Panc1 (cell line): ENCODE results near the gene AUNIP. TPM values are rescaled to one million over a fixed set of nuclear protein-coding genes. Genes with fewer than 3 reads are reported as not detected.

ENCODE experiments used
- ATAC-seq: fragments of 200-7000 bp; cut with Tn5 transposase; 2 replicates; pipeline ENCODE4 v1.9.1; 2020; ENCODE audit warnings: mild to moderate bottlenecking, moderate library complexity
- BruUV-seq: library from RNA; stranded (reverse); fragments of 400-500 nt; replicated peaks from 2 replicates; lab custom pipeline; 2021; lab: Mats Ljungman, UMichigan
- CTCF ChIA-PET: fragments of 300-600 bp; sonication (Branson Sonifier 250); formaldehyde crosslinking; loops from one replicate; lab custom pipeline; 2022; ENCODE audit warnings: antibody characterized with exemption; lab: Charles Lee
- POLR2A ChIA-PET: fragments of 300-600 bp; sonication (Branson Sonifier 250); formaldehyde crosslinking; loops from one replicate; lab custom pipeline; 2022; ENCODE audit warnings: antibody characterized with exemption; lab: Charles Lee
- DNase-seq: peaks from one replicate; pipeline ENCODE4 v3.0.0-alpha.2; 2010; ENCODE audit warnings: low read depth, low spot score
- H3K27ac ChIP-seq: 2 replicates; pipeline ENCODE4 v1.5.1; 2011; ENCODE audit warnings: mild to moderate bottlenecking, low read length, inconsistent platforms
- H3K27me3 ChIP-seq: fragments of 200-500 bp; sonication (Bioruptor generic); 2 replicates; pipeline ENCODE4 v1.6.0; 2014; ENCODE audit warnings: low read length, inconsistent platforms; ENCODE audit not compliant: control insufficient read depth, insufficient read depth
- H3K36me3 ChIP-seq: fragments of 200-500 bp; sonication (Bioruptor generic); 2 replicates; pipeline ENCODE4 v1.5.1; 2014; ENCODE audit warnings: inconsistent platforms, mild to moderate bottlenecking, low read length, moderate library complexity; ENCODE audit not compliant: control insufficient read depth, insufficient read depth
- H3K4me1 ChIP-seq: 2 replicates; pipeline ENCODE4 v1.5.1; 2011; ENCODE audit warnings: inconsistent platforms, mild to moderate bottlenecking, low read length, moderate library complexity; ENCODE audit not compliant: control insufficient read depth, insufficient read depth
- H3K4me3 ChIP-seq, 2 experiments: 2 replicates each; pipeline ENCODE4 v1.5.1; 2011 to 2012; ENCODE audit warnings: low read depth in 2 of 2, low read length in 2 of 2, mild to moderate bottlenecking in 2 of 2, inconsistent platforms in 1 of 2, moderate library complexity in 1 of 2
- H3K9me3 ChIP-seq: fragments of 200-500 bp; sonication (Bioruptor generic); 2 replicates; pipeline ENCODE4 v1.5.1; 2014; ENCODE audit warnings: low read depth, mild to moderate bottlenecking, inconsistent platforms, low read length, moderate library complexity; ENCODE audit not compliant: control insufficient read depth, insufficient read depth
- POLR2AphosphoS5 ChIP-seq: IDR thresholded peaks from 2 replicates; pipeline ENCODE4 v1.6.1; 2012; ENCODE audit warnings: mild to moderate bottlenecking, low read depth, low read length, moderate library complexity
- SIN3A ChIP-seq: IDR thresholded peaks from 2 replicates; pipeline ENCODE4 v1.6.1; 2012; ENCODE audit warnings: low read depth, mild to moderate bottlenecking, low read length, moderate library complexity, borderline replicate concordance; ENCODE audit not compliant: insufficient read depth
- TCF7L2 ChIP-seq: IDR thresholded peaks from 2 replicates; pipeline ENCODE4 v1.6.1; 2011; ENCODE audit warnings: mild to moderate bottlenecking, low read depth, low read length, inconsistent platforms
- in situ Hi-C: cut with HindIII; loops from 2 replicates; pipeline ENCODE4 v1.10.0; 2016; ENCODE audit warnings: low sequenced_read_pairs, low pct_unique_long_range_greater_than_20kb
- intact Hi-C: fragments of 100-400 bp; cut with micrococcal nuclease; formaldehyde crosslinking; loops from one replicate; pipeline ENCODE4 v1.10.0; 2022; ENCODE audit not compliant: unreplicated experiment
- total RNA-seq: library from RNA; stranded (reverse); gene quantifications from one replicate; pipeline ENCODE4 v1.2.1, GENCODE V29; 2021; ENCODE audit not compliant: unreplicated experiment
- TF ChIP-seq, protein P1 (sequence below): fragments of 450-650 bp; IDR thresholded peaks from 2 replicates; pipeline ENCODE4 v1.5.1; 2017; ENCODE audit warnings: mild to moderate bottlenecking
- TF ChIP-seq, protein P2 (sequence below), 2 experiments: IDR thresholded peaks; 2 replicates each; pipeline ENCODE4 v1.6.1; 2011 to 2012; ENCODE audit warnings: low read depth in 2 of 2, control low read depth in 1 of 2, low read length in 1 of 2, mild to moderate bottlenecking in 1 of 2, moderate library complexity in 1 of 2; ENCODE audit not compliant: insufficient read depth in 1 of 2

Gene AUNIP
- total RNA-seq, 1 experiment from 2014 or later, result 12.2 TPM

DNA sequence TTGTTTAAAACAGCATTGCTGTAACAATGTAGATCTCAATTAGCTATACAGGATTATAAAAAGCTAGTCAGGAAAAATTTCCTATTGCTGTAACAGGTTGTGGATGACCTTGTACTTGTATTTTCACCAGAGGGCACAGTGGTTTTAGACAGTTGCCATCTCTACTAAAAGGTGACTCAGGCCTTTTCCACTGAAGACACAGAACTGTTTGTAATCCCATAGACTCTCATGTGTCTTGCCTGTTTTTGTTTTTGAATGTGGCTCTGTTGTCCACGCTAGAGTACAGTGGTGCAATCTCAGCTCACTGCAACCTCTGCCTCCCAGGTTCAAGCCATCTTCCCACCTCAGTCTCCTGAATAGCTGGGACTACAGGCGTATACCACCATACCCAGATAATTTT, 33.7 kb downstream of the AUNIP start:
- Histone ChIP-seq H3K4me1 (peaks cover 15% of the 10 kb centered on the region), H3K36me3 (peaks cover 17% of the 10 kb centered on the region), H3K27ac (no peak overlapping the region), H3K9me3 (no peaks in the 10 kb centered on the region), H3K27me3 (no peaks in the 10 kb centered on the region), H3K4me3 (no peak overlapping the region)
- ATAC-seq (no peak), DNase-seq (no peak)
- ChIA-PET POLR2A (no interaction called here), CTCF (no interaction called here)
- BruUV-seq, result no TSS peak
- TF ChIP-seq, protein P1, sequence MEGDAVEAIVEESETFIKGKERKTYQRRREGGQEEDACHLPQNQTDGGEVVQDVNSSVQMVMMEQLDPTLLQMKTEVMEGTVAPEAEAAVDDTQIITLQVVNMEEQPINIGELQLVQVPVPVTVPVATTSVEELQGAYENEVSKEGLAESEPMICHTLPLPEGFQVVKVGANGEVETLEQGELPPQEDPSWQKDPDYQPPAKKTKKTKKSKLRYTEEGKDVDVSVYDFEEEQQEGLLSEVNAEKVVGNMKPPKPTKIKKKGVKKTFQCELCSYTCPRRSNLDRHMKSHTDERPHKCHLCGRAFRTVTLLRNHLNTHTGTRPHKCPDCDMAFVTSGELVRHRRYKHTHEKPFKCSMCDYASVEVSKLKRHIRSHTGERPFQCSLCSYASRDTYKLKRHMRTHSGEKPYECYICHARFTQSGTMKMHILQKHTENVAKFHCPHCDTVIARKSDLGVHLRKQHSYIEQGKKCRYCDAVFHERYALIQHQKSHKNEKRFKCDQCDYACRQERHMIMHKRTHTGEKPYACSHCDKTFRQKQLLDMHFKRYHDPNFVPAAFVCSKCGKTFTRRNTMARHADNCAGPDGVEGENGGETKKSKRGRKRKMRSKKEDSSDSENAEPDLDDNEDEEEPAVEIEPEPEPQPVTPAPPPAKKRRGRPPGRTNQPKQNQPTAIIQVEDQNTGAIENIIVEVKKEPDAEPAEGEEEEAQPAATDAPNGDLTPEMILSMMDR, result no peak
- TF ChIP-seq POLR2AphosphoS5, result no peak
- no peak for TF ChIP-seq SIN3A
- TF ChIP-seq TCF7L2, result no peak
- TF ChIP-seq, protein P2, sequence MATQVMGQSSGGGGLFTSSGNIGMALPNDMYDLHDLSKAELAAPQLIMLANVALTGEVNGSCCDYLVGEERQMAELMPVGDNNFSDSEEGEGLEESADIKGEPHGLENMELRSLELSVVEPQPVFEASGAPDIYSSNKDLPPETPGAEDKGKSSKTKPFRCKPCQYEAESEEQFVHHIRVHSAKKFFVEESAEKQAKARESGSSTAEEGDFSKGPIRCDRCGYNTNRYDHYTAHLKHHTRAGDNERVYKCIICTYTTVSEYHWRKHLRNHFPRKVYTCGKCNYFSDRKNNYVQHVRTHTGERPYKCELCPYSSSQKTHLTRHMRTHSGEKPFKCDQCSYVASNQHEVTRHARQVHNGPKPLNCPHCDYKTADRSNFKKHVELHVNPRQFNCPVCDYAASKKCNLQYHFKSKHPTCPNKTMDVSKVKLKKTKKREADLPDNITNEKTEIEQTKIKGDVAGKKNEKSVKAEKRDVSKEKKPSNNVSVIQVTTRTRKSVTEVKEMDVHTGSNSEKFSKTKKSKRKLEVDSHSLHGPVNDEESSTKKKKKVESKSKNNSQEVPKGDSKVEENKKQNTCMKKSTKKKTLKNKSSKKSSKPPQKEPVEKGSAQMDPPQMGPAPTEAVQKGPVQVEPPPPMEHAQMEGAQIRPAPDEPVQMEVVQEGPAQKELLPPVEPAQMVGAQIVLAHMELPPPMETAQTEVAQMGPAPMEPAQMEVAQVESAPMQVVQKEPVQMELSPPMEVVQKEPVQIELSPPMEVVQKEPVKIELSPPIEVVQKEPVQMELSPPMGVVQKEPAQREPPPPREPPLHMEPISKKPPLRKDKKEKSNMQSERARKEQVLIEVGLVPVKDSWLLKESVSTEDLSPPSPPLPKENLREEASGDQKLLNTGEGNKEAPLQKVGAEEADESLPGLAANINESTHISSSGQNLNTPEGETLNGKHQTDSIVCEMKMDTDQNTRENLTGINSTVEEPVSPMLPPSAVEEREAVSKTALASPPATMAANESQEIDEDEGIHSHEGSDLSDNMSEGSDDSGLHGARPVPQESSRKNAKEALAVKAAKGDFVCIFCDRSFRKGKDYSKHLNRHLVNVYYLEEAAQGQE (IDR thresholded peaks at IDR 0.05; ENCODE audit: insufficient read depth in 1 of 2, low read depth in 2 of 2, low read length in 1 of 2), result no peak
- intact Hi-C loops, result no loop called here
- in situ Hi-C loops, result no loop called here

DNA sequence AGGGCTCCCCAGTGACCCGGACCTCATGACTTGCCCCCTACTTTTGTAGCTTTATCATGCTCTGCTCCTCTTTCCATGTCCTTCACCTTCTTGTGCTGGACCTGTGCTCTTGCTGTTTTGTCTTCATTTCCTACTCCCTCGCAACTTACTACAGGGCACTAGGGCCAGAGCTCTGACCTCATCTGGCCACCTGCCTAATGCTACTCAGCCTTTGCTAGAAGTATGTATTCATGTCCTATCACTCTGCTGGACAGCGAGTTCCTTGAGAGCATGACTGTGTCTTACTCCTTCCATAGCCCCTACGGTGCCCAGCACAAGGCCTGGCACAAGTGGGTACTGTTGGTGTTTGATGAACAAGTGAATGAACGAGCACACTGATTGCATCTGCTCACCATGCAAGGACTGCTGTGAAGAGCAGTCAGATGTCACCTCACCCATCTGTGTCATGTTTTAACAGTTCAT, 37.6 kb downstream of the AUNIP start:
- POLR2A ChIA-PET, result interaction anchor here (0.6 to 1.0 kb wide), 2 partner anchors 74 to 179 kb away, joined by 3 to 4 read pairs; no protein-coding TSS in a partner anchor
- BruUV-seq, result no TSS peak

More for the DNA sequence above, 37.6 kb downstream of the AUNIP start:
- Histone ChIP-seq H3K27me3 (no peaks in the 10 kb centered on the region), H3K9me3 (no peaks in the 10 kb centered on the region), H3K4me1 (peaks cover 30% of the 10 kb centered on the region), H3K4me3 (peak overlapping the region; percentile 73 to 94; a peak in 3 of 4 replicates), H3K36me3 (peaks cover 3% of the 10 kb centered on the region), H3K27ac (peak overlapping the region; percentile 52; the same call in 1 of the 2 replicates)
- no peak for ATAC-seq
- no peak for DNase-seq
- CTCF ChIA-PET, result no interaction called here
- TF ChIP-seq, protein P1, result no peak
- TF ChIP-seq POLR2AphosphoS5, result no peak; the same call in 1 of the 2 replicates
- TF ChIP-seq, protein P2 (IDR thresholded peaks at IDR 0.05; ENCODE audit: insufficient read depth in 1 of 2, low read depth in 2 of 2, low read length in 1 of 2), result no peak
- TF ChIP-seq SIN3A, result no peak
- TF ChIP-seq TCF7L2, result no peak
- in situ Hi-C loops (no loop called here), intact Hi-C loops (no loop called here)
